GM04504 (cell line): ENCODE results near the gene COL1A2.

Experiments used
- DNase-seq: peaks from one replicate; pipeline ENCODE4 v3.0.0-alpha.2; 2012; ENCODE audit warnings: low read depth

The COL1A2 gene

DNA sequence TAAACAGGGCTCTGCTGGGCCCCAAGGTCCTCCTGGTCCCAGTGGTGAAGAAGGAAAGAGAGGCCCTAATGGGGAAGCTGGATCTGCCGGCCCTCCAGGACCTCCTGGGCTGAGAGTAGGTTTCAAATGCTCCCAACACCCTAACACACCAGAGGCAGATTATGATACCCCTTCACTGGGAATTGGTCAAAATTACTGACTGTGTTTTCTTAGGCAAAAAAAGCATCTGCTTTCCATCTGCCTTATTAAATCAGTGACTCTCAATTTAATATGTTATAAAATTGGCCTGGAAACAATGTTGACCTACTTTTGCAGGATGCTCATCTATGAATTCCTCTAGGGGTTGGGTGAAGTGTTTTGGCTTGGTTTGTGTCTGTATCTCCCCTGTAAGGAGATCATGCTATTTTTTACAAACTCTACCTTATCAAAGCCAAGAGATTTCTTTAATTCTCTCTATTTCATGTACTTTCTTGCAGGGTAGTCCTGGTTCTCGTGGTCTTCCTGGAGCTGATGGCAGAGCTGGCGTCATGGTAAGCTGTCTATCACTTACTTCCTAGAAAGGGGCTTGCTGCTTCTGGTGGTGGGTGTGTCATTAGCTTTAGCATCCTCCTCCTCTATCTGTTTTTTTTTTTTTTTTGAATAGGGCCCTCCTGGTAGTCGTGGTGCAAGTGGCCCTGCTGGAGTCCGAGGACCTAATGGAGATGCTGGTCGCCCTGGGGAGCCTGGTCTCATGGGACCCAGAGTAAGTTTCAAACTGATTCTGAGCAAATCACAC, 15.9 kb downstream of the COL1A2 start:
- DNase-seq = no peak

GRCh38 chr7:94411188-94411466, 16.4 kb downstream of the COL1A2 start:
- no peak for DNase-seq

DNA sequence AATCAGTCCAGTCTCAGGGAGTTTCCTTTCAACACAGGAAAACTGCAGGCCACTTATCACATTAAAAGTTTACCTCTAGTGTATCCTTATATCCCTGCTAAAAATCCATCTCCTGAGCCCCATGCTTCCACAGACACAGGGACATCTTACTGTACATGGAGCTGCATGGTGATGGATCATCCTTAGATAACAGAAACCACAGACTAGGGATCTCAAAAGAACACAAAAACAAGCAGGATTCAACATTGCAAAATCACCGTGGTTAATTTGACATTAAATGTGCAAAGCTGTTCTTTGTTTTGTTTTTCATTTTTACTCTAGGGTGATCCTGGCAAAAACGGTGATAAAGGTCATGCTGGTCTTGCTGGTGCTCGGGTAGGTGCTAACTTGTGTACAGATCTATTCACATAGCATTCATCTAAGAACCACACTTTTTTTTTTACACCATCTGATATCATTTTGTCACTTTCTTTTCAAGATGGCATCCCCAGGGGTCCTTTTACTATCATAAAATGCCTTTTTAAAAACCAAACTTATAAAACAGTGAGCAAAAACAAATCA, 18.1 kb downstream of the COL1A2 start:
- DNase-seq = no peak

DNA sequence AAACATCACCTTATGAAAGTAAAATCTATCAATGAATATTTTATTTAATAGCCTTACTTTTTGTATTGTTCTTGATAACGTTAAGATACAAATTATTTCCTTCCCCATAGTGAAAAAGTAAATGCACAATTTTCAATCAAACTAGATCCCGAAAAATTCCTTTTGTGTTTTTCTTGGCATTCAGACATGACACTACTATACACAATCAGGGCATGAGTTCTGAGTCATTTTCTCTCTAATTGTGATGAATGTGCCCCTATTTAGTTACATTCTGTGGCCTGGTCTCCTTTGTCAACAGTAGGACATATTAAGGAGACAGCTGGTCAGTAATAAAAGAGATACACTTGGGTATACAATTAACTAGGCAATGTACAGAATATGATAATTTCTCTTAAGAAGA, 19.8 kb downstream of the COL1A2 start:
- no peak for DNase-seq

DNA sequence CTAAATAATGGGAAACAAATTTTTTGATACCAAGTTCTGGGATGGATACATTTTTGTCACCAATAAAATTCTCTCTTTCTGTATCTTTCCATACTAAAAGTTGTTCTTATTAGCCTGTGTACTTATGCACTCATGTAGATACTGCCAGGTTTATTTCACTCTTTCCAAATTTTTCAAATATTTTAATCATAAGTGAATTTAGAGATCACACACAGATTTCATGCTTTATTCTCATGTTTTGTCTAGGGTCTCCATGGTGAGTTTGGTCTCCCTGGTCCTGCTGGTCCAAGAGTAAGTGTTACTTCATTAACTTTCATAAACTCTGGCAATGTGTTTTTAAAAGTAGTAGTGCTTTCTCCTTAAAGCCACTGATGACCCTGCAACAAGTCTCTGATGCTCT, 20.3 kb downstream of the COL1A2 start:
- no peak for DNase-seq

- DNase-seq = no peak
Observed at GRCh38 chr7:94417306-94417705, 22.6 kb downstream of the COL1A2 start.

DNA sequence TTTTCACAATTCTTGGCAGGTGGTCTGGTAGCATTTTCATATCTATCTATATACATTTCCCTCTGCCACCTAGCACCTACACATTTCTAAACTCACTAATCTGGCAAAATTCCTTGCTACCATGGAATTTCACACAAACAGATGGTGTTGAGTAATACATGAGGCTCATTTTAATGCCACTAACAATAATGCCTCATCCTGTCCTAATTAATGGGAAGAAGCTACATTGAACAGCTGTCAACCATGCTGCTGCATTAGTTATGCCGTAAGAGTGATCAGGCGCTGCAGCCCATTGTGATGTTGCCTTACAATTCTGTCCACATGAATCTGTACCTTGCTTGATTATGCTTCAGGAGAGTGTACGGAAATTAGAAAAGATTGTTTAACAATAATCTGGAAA, 23.2 kb downstream of the COL1A2 start:
- DNase-seq = no peak

- no peak for DNase-seq
Observed at GRCh38 chr7:94418851-94419250, 24.2 kb downstream of the COL1A2 start.

DNA sequence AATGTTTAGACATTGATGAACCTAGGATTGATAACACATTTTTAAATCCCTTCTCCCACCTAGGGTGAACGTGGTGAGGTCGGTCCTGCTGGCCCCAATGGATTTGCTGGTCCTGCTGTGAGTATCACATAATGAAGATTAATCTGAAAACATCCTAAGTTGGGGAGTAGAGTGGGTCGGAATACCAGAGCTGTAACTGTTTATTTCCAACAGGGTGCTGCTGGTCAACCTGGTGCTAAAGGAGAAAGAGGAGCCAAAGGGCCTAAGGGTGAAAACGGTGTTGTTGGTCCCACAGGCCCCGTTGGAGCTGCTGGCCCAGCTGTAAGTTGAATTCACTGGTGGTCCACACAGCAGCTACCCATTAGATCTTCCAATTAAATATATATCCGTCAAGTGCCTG, 25.6 kb downstream of the COL1A2 start:
- DNase-seq = peak; percentile 32

- peak; percentile 7 for DNase-seq
Observed at GRCh38 chr7:94421681-94422080, 27.0 kb downstream of the COL1A2 start.

DNA sequence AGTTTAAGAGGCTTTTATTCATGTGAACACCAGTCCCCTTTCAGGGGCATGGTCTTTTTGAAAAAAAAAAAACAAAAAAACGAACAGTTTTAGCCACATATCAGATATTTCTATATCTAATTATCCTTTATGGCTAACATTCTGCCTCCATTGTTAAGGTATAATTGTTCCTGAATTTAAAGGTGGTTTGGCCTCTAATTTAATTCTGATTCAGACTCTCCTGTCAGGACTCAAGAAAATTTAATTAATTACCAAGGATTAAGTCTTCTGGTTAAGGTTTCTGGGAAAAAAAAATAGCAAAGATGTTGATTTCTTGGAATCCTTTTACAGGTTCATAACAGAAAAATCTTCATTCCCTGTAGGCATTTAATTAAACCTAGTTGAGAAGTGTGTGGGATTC, 27.4 kb downstream of the COL1A2 start:
- DNase-seq = no peak

DNA sequence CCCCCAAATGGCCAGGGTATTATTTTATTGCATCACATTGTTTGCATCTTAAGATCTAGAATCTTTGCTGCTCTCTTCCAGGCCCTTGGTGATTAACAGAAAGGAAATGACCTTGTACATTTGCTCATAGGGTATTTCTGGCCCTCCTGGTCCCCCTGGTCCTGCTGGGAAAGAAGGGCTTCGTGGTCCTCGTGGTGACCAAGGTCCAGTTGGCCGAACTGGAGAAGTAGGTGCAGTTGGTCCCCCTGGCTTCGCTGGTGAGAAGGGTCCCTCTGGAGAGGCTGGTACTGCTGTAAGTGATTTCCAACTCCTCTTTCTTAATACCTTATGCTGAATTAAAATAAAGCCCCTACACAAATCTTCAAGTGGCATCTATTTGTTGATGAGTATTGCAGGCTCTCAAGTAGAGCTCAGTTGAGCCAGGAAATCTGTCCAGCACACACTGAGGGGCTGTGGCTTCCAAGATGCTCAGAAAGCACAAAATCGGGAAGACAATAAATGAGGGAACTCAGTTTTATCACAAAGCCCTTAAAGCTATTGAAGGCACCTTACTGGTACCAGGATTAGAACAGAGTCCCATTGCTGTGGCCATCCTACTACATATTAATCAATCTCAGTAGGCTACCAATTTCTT, 28.2 kb downstream of the COL1A2 start:
- peak; percentile 17 for DNase-seq

GRCh38 chr7:94423863-94424735, 29.4 kb downstream of the COL1A2 start:
- DNase-seq = peak; percentile 56

- DNase-seq = peak; percentile 5
Observed at GRCh38 chr7:94425546-94425945, 30.9 kb downstream of the COL1A2 start.

GRCh38 chr7:94426980-94427875, 32.5 kb downstream of the COL1A2 start:
- DNase-seq = peak; percentile 20

GRCh38 chr7:94429153-94429552, 34.5 kb downstream of the COL1A2 start:
- peak; percentile 2 for DNase-seq

DNA sequence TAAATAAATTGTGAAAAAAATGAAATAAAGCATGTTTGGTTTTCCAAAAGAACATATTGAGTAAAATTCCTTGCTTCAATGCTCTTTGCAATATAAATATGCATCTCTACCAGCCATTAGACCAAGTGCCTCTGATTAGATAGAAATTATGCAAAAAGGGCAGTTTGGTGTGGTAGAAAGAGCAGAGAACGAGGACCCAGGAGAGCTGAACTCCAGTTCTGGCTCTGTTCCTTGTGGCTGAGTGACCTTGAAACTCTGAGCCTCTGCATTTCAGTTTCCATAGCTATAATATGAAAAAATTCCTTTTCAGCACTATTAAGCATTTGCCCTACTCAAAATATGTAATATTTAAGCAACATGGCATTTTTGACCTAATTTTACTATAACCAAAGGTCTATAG, 36.5 kb downstream of the COL1A2 start:
- no peak for DNase-seq

GRCh38 chr7:94431619-94432280, 37.1 kb downstream of the COL1A2 start:
- DNase-seq = peak; percentile 68

DNA sequence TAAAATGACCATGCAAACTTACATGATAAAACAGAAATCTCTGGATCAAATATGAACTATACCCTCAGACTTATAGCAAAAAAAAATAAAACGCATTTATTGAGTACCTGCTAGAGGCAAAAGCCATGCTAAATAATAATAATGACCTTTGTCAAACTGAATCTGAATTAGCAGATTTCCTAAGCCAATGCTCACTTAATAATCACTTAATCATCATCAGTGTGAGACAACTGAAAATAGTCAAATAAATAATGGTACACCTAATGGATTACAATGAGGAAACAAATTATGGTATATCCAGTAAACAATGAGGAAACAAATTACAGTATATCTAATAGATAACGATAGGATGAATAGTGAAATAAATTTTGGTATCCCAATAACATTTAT, 37.6 kb downstream of the COL1A2 start:
- DNase-seq = no peak

GRCh38 chr7:94432817-94433216, 38.1 kb downstream of the COL1A2 start:
- peak; percentile 22 for DNase-seq

GRCh38 chr7:94433224-94433623, 38.5 kb downstream of the COL1A2 start:
- DNase-seq = peak; percentile 1
